ENCODE results near the gene DOCK2.

The DOCK2 gene

GRCh38 chr5:169626779-169627178, 10.3 kb upstream of the DOCK2 start:
- Histone ChIP-seq H4K20me1 (ENCODE audit: insufficient read depth, low read length) (no peaks in the 10 kb centered on the region), H2AFZ (ENCODE audit: low read length) (no peak overlapping the region), H3K9me3 (replicated peaks; ENCODE audit: insufficient read depth, low read length) (no peaks in the 10 kb centered on the region), H3K27me3 (replicated peaks; ENCODE audit: insufficient read depth, low read length) (no peaks in the 10 kb centered on the region), H3K79me2 (ENCODE audit: low read length) (no peaks in the 10 kb centered on the region), H3K27ac (ENCODE audit: low read length) (no peak overlapping the region), H3K36me3 (replicated peaks; ENCODE audit: insufficient read depth, low read length) (no peaks in the 10 kb centered on the region), H3K9me2 (replicated peaks; ENCODE audit: insufficient read depth, low read length) (no peaks in the 10 kb centered on the region), H3K4me1 (ENCODE audit: low read length) (no peaks in the 10 kb centered on the region), H3K4me2 (ENCODE audit: low read depth, low read length) (no peak overlapping the region), H3F3A (ENCODE audit: insufficient read depth, low read length) (no peaks in the 10 kb centered on the region), H3K9ac (ENCODE audit: low read length) (no peak overlapping the region), H3K4me3 (ENCODE audit: low read length) (no peak overlapping the region)
- DNase-seq: no peak
- TF ChIP-seq EZH2phosphoT487 (IDR thresholded peaks at IDR 0.05; ENCODE audit: low read length) (no peak), EZH2 (optimal IDR thresholded peaks at IDR 0.05; ENCODE audit: low read depth, low read length) (no peak), CTCF (IDR thresholded peaks at IDR 0.05; ENCODE audit: low read length) (no peak)

DNA sequence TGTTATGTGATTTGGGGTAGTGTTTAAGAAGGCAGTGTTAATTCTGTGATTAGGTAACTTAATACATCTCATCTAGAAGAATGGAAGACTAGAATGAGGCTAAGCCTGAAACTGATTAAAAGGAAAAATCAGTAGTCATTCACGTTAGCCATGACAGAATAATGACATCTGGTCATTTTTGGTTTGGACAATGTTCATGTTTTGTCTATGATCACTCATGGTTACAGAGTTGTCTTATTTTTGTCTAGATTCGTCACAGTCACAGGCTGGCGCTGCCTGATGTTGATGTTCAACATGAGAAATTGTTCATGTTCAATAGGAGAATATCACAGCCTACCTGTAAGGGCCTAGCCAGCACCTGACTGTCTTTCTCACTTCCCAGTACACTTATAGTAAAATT, 9.5 kb upstream of the DOCK2 start:
- Histone ChIP-seq H3K4me2 (ENCODE audit: low read depth, low read length) (no peak overlapping the region), H3K79me2 (ENCODE audit: low read length) (no peaks in the 10 kb centered on the region), H3K4me3 (ENCODE audit: low read length) (no peak overlapping the region), H2AFZ (ENCODE audit: low read length) (no peak overlapping the region), H3F3A (ENCODE audit: insufficient read depth, low read length) (no peaks in the 10 kb centered on the region), H3K9me3 (replicated peaks; ENCODE audit: insufficient read depth, low read length) (no peaks in the 10 kb centered on the region), H3K9ac (ENCODE audit: low read length) (no peak overlapping the region), H3K27ac (ENCODE audit: low read length) (no peak overlapping the region), H3K9me2 (replicated peaks; ENCODE audit: insufficient read depth, low read length) (no peaks in the 10 kb centered on the region), H3K27me3 (replicated peaks; ENCODE audit: insufficient read depth, low read length) (no peaks in the 10 kb centered on the region), H3K36me3 (replicated peaks; ENCODE audit: insufficient read depth, low read length) (no peaks in the 10 kb centered on the region), H4K20me1 (ENCODE audit: insufficient read depth, low read length) (no peaks in the 10 kb centered on the region), H3K4me1 (ENCODE audit: low read length) (no peaks in the 10 kb centered on the region)
- DNase-seq: no peak
- TF ChIP-seq EZH2phosphoT487 (IDR thresholded peaks at IDR 0.05; ENCODE audit: low read length) (no peak), EZH2 (optimal IDR thresholded peaks at IDR 0.05; ENCODE audit: low read depth, low read length) (no peak), CTCF (IDR thresholded peaks at IDR 0.05; ENCODE audit: low read length) (no peak)

GRCh38 chr5:169628892-169629291, 8.2 kb upstream of the DOCK2 start:
- no peaks in the 10 kb centered on the region for H4K20me1 ChIP-seq (ENCODE audit: insufficient read depth, low read length)
- DNase-seq: no peak
- H2AFZ ChIP-seq (ENCODE audit: low read length): no peak overlapping the region
- no peak overlapping the region for H3K4me2 ChIP-seq (ENCODE audit: low read depth, low read length)
- no peak overlapping the region for H3K27ac ChIP-seq (ENCODE audit: low read length)
- no peak for TF ChIP-seq EZH2phosphoT487 (IDR thresholded peaks at IDR 0.05; ENCODE audit: low read length)
- no peak for TF ChIP-seq CTCF (IDR thresholded peaks at IDR 0.05; ENCODE audit: low read length)
- no peak for TF ChIP-seq EZH2 (optimal IDR thresholded peaks at IDR 0.05; ENCODE audit: low read depth, low read length)
- H3F3A ChIP-seq (ENCODE audit: insufficient read depth, low read length): no peaks in the 10 kb centered on the region
- H3K27me3 ChIP-seq (replicated peaks; ENCODE audit: insufficient read depth, low read length): no peaks in the 10 kb centered on the region
- no peaks in the 10 kb centered on the region for H3K9me3 ChIP-seq (replicated peaks; ENCODE audit: insufficient read depth, low read length)
- no peak overlapping the region for H3K4me3 ChIP-seq (ENCODE audit: low read length)
- no peaks in the 10 kb centered on the region for H3K9me2 ChIP-seq (replicated peaks; ENCODE audit: insufficient read depth, low read length)
- H3K4me1 ChIP-seq (ENCODE audit: low read length): no peaks in the 10 kb centered on the region
- no peak overlapping the region for H3K9ac ChIP-seq (ENCODE audit: low read length)
- H3K79me2 ChIP-seq (ENCODE audit: low read length): no peaks in the 10 kb centered on the region
- no peaks in the 10 kb centered on the region for H3K36me3 ChIP-seq (replicated peaks; ENCODE audit: insufficient read depth, low read length)

Data from MM.1S (cell line).